HG03442 (cell line): ENCODE measurements around the gene METTL26.

Source experiments
- ATAC-seq: cut with Tn5 transposase; IDR thresholded peaks from one replicate; pipeline ENCODE4 v1.9.1; 2021; ENCODE audit warnings: mild to moderate bottlenecking, moderate library complexity; ENCODE audit not compliant: unreplicated experiment

The METTL26 gene

GRCh38 chr16:627454-628239 is 8.5 kb downstream of the METTL26 start:
- no peak for ATAC-seq

DNA sequence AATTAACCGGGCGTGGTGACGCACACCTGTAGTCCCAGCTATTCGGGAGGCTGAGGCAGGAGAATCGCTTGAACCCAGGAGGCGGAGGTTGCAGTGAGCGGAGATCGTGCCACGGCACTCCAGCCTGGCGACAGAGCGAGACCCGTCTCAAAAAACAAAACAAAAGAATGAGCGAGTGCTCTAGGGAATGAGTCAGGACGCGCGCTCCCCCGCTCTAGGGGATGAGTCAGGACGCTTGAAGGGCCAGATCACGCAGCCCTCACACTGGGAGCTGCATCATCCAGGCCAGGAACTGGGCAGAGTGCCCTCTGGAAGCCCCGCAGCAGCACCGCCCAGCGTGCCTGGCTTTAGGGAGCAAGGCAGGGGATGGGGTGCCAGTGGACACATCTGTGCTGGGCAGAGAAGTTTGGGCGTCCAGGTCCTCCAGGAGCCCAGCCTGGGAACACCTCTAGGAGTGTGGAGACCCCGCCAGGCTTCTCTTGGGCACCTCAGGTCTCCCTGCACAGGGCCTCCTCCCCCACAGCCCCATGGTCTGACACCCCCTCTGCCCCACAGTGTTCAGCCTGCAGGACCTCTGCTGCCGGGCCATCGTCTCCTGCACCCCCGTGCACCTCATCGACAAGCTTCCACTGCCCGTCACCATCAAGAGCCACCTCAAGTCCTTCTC is 9.2 kb downstream of the METTL26 start:
- ATAC-seq: no peak

DNA sequence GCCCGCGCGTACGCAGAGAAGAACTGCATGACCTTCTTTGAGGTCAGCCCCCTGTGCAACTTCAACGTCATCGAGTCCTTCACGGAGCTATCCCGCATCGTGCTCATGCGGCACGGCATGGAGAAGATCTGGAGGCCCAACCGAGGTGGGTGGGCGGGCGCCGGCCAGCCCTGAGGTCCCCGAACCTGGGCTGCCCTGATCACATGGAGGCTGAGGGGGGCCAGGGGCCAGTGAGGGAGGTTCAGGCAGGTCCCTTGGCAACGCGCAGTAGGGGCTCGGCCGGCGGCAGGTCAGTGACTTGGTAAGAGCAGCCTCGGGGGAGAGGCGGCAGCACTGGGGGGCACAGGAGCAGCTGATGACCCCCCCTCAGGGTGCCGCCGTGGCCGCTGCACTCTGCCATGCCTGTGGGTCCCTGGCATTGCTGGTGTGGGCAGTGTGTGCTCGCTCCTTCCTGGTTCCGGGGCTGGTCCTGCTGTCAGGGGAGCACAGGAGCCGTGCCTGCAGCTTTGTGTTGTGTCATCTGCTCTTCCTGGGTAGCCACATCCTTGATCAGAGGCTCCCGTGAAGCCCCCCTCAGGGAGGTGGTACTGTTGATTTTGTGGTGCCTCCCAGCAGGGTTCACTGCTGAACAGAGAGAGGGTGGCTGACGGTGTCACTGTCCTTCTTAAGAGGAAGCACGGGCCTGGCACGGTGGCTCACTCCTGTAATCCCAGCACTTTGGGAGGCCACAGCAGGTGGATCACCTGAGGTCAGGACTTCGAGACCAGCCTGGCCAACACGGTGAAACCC is 9.9 kb downstream of the METTL26 start:
- ATAC-seq: no peak

- ATAC-seq: no peak
Measured at GRCh38 chr16:625117-625976, 10.8 kb downstream of the METTL26 start.

DNA sequence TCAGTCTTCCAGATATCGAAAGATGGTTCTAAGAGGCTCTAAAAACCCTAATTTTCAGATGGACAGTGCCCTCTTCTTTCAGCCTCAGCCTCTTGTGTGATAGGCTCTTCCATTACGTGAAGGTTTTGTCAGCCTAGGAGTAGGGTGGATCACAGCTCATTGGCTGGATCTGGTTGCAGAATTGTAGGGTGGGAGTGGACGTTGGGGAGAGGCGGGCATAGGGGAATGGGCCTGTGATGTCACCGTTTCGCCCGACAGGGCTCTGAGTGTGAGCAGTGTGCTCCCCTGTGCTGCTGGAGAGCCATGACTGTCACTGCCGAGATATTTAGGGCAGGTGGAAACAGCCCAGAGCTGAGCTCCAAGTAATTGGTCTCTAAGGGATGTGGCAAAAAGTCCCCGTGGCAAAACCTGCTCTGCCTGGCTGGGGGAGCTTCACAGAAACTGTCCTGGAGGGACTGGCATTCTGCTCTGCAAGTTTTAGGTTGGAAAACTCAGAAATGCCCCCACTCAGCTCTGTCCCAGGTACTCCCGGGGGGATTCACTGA is 11.5 kb downstream of the METTL26 start:
- ATAC-seq: no peak

GRCh38 chr16:622920-623280 is 13.2 kb downstream of the METTL26 start:
- no peak for ATAC-seq

DNA sequence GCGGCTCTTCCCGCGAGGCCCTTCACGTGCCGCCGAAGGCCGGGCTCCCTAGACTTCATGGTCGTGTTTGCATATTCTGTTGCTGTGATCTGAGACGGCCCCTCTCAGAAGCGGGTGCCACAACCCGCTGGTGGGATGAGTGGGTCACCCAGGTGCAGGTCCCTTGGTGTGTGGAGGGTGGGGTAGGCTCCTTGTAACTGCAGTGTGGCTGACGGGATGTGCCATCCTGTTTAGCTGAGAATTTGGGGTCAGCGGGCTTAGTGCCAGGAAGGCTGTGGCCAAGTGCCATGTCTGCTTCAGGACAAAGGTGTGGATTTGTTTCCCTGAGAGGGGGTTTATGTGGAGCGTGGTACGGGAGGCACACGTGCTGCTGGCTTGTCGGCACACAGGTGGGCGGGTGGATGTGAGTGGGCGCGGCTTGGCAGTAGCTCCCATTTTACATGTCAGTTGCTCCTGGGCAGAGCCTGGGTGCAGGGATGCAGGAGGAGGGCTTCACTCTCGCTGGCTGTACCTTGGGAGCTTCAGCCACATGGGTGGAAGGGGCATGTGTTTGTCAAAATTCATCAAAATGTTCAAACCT is 14.5 kb downstream of the METTL26 start:
- no peak for ATAC-seq

DNA sequence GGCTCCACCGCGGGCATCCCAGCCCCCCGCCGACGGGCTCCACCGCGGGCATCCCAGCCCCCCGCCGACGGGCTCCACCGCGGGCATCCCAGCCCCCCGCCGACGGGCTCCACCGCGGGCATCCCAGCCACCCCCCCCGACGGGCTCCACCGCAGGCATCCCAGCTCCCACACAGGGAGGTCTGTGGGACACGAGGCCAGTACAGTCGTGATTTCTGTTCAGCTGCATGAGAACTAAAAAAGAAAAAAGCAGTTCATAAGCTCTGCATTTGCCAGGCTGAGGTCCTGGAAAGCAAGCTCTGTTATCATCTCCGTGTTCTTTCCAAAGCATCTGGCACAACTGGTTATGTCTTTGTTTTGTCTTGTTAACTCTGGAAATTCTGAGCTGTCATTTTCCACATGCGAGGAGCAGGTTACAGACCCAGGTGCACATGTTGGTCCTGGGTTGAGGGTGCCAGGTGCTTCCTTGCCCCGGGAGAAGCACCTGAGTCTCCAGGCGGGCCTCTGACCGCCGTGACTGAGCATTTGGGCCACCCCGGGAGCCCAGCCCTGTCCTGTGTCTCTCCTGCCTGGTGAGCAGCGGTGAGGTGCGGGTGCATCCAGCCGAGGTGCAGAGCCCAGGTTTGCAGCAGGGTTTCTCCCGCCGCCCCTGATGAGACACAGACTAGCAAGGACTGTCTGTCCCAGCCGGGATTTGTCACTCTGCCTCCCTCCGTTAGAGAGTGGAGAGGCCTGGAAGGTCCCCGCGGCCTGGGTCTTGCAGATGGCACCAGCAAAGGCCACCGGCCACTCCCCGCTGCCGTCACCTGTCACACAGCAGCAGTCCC is 15.2 kb downstream of the METTL26 start:
- no peak for ATAC-seq

GRCh38 chr16:619476-620100 is 16.5 kb downstream of the METTL26 start:
- no peak for ATAC-seq

DNA sequence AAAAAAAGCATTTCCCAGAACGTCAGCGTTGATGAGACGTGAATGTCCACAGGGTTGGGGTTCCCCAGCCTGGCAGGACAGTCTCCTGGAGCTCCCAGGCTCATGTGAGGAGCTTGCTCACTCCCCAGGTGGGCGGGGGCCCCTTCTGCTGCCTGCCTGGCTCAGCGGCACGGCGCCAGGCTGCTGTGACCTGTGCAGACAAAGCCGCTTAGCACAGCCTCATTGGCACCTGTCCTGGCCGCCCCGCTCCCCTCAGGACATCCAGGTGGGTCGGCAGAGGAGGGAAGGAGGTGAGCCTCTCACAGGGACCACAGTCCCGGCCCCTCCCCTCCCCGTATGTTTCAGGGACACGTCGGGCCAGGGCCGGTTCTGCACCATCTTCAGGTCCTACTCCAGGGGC is 18.2 kb downstream of the METTL26 start:
- no peak for ATAC-seq

- ATAC-seq: no peak
Measured at GRCh38 chr16:616733-617586, 19.1 kb downstream of the METTL26 start.

DNA sequence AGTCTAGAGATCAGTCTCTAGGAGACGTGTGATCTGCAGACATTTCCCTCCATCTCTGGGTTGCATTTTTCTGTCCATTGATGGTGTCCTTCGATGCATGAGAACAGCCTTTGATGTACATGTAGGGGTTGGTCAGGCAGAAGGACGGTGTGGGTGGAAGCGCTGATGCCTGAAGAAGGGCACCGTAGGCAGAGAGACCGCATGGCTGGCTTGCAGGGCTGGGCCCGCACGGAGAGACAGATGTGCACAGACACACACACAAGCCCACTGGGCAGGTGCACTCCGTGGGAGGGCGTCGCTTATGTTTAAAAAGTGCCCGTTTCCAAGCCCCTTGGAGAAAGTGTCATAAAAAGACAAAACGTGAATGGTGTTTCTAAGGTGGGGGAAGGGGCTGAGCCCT is 21.0 kb downstream of the METTL26 start:
- no peak for ATAC-seq

DNA sequence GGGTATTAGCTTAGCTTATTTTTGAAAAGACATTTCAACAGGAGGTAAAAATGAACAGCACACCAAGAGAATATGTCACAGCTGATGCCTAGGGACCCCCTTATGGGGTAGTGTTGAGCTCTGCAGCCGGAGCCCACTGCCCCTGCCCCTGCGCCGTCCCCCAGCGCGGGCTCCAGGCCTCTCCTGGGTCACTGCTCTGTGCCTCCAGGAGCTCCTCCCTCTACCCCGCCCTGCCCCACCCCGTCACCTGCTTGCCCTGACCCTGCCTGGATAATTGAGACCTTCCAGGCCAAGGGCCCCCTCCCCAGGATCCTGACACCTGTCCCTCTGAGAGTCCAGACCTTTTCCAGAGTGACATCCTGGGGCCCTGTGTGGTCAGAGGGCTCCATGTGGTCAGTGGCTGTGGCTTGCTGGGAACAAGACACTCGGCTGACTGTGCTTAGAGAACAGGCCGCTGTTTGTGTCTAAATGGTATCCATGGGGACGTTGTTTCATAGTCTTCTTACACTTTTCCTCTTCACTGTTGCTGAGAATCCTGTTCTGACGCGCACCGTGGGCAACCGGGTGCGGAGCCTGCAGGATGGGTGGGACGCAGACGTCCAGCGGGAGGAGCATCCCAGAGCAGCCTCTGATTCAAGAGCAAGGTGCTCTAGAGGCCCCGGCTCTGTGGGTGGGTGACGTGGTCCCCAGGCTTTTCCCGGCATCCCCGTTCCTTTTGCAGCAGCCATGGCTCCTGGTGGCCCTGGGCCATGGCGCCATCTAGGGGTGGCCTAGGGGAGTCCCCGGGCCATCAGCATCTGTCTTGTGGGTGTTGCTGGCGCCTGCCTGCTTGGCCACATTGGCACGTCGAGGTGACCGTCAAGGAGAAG is 25.4 kb downstream of the METTL26 start:
- ATAC-seq: no peak

GRCh38 chr16:609984-610383 is 26.1 kb downstream of the METTL26 start:
- no peak for ATAC-seq

DNA sequence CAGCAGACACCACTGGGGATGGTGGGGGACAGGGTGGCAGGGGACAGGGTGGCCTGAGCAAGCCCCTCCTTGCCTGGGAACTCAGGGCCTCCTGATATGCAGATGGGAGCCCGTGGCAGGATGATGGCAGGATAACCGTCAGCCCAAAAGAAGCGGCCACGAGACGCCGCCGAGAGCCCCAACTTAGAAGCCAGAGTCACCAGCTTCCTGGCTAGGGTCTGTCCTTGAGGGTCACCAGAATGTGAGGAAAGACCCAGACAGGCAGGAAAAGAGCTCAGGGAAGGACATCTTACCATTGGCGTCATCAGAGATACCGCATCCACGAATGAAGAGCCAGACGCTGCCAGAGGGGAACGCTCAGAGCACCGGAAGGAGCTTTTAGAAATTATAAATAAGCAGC is 26.8 kb downstream of the METTL26 start:
- no peak for ATAC-seq

DNA sequence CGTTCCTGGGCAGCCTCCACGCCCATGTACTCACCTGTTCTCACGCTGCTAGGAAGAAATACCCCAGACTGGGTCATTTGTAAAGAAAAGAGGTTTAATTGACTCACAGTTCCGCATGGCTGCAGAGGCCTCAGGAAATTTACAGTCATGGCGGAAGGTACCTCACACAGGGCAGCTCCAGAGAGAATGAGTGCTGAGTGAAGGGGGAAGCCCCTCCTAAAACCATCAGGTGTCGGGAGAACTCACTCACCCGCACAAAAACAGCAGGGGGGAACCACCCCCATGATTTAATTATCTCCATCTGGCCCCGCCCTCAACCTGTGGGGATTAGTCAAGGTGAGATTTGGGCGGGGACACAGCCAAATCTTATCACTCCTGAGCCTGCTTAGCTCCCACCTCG is 28.1 kb downstream of the METTL26 start:
- ATAC-seq: no peak

- ATAC-seq: no peak
Measured at GRCh38 chr16:606656-607307, 29.3 kb downstream of the METTL26 start.
